EH (cell line): ENCODE measurements around the gene AMIGO2.
"Not testable (repeated sequence)": the region's sequence is repeated elsewhere in the genome, so short reads cannot be mapped to it uniquely, and the experiment has no call there.

Source experiments
- DNase-seq: peaks from one replicate; pipeline ENCODE4 v3.0.0-alpha.2; 2015; ENCODE audit warnings: low read depth

AMIGO2 gene

GRCh38 chr12:47073951-47074350 is 5.8 kb downstream of the AMIGO2 start:
- no peak for DNase-seq

- DNase-seq, result peak; percentile 21
Measured at GRCh38 chr12:47071241-47071852, 8.4 kb downstream of the AMIGO2 start.

- DNase-seq, result no peak
Measured at GRCh38 chr12:47070310-47070709, 9.4 kb downstream of the AMIGO2 start.

GRCh38 chr12:47068539-47068938 is 11.2 kb downstream of the AMIGO2 start:
- peak; percentile 64 for DNase-seq

- peak; percentile 59 for DNase-seq
Measured at GRCh38 chr12:47067771-47068431, 11.9 kb downstream of the AMIGO2 start.

GRCh38 chr12:47067176-47067575 is 12.6 kb downstream of the AMIGO2 start:
- DNase-seq, result no peak

- no peak for DNase-seq
Measured at GRCh38 chr12:47066278-47067025, 13.3 kb downstream of the AMIGO2 start.

GRCh38 chr12:47065546-47065945 is 14.2 kb downstream of the AMIGO2 start:
- DNase-seq, result no peak

- not testable (repeated sequence) for DNase-seq
Measured at GRCh38 chr12:47058640-47059039, 21.1 kb downstream of the AMIGO2 start.

- not testable (repeated sequence) for DNase-seq
Measured at GRCh38 chr12:47056944-47057343, 22.8 kb downstream of the AMIGO2 start.

- DNase-seq, result not testable (repeated sequence)
Measured at GRCh38 chr12:47055856-47056255, 23.9 kb downstream of the AMIGO2 start.

GRCh38 chr12:47054659-47055058 is 25.1 kb downstream of the AMIGO2 start:
- DNase-seq, result no peak

GRCh38 chr12:47053961-47054360 is 25.8 kb downstream of the AMIGO2 start:
- no peak for DNase-seq

GRCh38 chr12:47052274-47052673 is 27.5 kb downstream of the AMIGO2 start:
- no peak for DNase-seq

- not testable (repeated sequence) for DNase-seq
Measured at GRCh38 chr12:47051291-47051690, 28.5 kb downstream of the AMIGO2 start.

GRCh38 chr12:47048541-47048940 is 31.2 kb downstream of the AMIGO2 start:
- DNase-seq, result no peak

GRCh38 chr12:47041327-47041726 is 38.4 kb downstream of the AMIGO2 start:
- no peak for DNase-seq

- DNase-seq, result no peak
Measured at GRCh38 chr12:47039756-47040155, 40.0 kb downstream of the AMIGO2 start.

- DNase-seq, result no peak
Measured at GRCh38 chr12:47039079-47039478, 40.7 kb downstream of the AMIGO2 start.

GRCh38 chr12:47038270-47038748 is 41.5 kb downstream of the AMIGO2 start:
- peak; percentile 48 for DNase-seq

GRCh38 chr12:47035484-47035883 is 44.3 kb downstream of the AMIGO2 start:
- peak; percentile 17 for DNase-seq

GRCh38 chr12:47034661-47035060 is 45.1 kb downstream of the AMIGO2 start:
- peak; percentile 49 for DNase-seq
